GM19468 (cell line): ENCODE measurements around the gene NUBP1.
"Not testable (repeated sequence)": the region's sequence is repeated elsewhere in the genome, so short reads cannot be mapped to it uniquely, and the experiment has no call there.

Experiments
- ATAC-seq: cut with Tn5 transposase; IDR thresholded peaks from one replicate; pipeline ENCODE4 v1.9.1; 2021; ENCODE audit warnings: mild to moderate bottlenecking, moderate library complexity, moderate number of reproducible peaks; ENCODE audit not compliant: unreplicated experiment; ENCODE audit errors: extremely low read depth

NUBP1 gene

DNA sequence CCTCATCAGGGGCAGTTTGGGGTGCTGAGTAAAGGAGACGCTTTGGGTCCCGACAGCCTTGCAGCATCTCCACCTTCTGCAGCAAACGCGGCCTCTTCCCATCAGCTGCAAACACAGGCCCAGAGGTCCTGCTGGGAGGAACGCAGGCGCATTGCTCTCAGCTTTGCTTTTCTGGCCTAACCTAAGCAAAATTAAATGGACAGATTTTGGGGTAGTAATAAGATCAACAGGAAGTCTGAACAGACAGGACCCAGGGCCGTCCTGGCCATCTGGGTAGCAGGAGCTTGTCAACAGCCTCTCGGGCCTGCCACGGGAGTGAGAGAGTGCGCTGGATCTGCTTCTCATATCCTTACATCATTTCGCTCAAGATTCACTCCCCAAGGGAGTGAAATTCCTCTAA lies 7.2 kb downstream of the NUBP1 start:
- ATAC-seq = no peak

DNA sequence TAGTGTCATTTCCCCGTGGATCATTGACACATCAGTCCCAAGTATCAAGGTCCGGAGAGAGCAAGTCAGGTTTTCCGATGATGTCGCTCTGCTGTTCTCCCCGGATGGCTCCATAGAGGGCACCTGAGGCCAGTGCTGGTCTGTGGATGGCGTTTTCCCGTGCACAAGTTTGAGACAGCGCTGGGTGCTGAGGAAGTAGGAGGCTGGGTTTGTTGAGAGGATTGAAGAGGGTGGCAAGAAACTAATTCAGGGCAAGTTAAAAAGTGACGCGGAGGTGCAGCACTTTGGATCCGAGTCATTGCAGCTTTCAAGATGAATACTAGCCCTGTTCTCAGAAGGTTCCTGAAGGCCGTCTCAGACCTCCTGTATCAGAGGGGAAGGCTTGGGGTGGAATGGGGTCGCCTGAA lies 7.7 kb downstream of the NUBP1 start:
- ATAC-seq = peak; percentile 14

DNA sequence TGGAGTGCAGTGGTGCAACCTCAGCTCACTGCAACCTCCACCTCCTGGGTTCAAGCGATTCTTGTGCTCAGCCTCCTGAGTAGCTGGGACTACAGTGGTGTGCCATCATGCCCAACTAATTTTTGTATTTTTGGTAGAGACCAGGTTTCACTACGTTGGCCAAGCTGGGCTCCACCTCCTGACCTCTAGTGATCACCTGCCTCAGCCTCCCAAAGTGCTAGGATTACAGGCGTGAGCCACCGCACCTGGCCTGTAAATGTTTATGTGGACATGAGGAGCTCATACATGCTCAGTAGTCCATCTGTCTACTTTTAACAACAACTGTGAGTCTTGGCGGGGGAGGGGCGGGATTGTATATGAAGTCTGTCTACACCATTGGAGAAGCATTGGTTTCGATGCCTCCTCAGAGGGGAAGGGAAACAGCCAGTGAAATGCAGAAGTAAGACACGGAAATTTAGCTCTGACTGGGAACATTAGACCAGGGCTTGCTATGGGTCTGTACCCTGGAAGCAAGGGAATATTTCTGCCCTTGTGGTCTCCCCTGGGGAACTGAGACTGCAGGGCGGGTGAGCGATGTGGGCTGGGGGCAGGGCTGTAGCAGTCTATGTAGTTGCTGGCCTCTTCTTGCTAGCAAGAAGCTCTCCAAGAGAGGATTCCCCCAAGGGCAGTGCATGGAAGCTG lies 9.3 kb downstream of the NUBP1 start:
- peak; percentile 45 for ATAC-seq

DNA sequence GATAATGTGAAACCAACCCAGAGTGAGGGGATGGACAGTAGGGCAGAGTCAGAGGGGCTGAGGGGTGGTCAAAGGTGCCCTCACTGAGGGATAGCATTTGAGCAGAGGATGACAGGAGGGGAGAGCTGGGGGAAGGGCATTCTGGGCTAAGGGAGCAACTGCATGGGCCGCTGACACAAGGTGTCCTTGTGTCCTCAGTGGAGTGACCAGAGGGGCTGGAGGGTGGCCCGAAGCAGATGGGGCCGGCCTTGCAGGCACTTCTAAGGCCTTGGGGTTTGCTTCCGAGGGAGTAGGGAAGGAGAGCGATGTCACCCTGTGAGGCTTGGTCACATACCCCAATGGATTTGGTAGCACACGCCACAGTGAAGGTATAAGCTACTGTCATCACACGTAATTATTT lies 10.0 kb downstream of the NUBP1 start:
- ATAC-seq = no peak

DNA sequence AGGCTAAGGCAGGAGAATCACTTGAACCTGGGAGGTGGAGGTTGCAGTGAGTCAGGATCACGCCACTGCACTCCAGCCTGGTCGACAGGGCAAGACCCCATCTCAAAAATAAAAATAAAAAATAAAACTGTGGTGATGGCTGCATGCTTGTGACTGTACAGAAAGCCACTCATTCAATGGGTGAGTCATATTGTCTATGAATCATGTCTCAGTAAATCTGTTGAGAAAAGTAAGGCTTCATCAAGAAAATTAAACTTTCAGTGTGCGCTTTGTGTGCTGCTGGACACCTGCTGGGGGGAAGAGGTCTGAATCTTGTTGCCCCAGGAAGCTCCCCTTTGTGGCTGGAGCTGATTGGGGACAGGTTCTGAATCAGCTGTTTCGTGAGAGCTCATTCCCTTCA lies 11.3 kb downstream of the NUBP1 start:
- no peak for ATAC-seq

DNA sequence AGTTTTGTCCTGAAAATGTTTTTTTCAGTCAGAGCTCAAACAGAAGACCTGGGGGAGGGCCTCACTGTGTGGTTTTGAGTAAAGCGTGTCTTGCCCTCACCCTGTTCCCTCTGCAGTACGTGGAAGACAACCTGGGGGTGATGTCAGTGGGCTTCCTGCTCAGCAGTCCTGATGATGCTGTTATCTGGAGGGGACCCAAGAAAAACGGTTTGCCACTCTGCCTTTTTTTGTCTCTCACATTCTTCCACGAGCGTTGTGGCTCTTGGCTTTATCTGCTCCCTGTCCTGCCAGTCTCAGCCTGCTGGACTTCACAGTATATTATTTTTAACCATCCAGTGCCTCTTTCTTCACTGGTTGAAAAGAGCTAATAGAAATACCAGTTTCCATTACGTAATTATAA lies 12.9 kb downstream of the NUBP1 start:
- no peak for ATAC-seq

DNA sequence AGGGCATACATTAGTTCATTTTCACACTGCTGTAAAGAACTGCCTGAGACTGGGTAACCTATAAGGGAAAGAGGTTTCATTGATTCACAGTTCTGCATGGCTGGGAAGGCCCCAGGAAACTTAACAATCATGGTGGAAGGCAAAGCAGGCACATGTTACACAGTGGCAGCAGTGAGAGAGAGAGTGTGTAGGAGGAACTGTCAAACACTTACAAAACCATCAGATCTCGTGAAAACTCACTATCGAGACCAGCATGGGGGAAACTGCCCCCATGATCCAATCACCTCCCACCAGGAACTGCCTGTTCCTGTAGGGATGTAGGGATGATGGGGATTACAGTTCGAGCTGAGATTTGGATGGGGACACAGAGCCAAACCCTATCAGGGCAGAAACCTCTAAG lies 17.2 kb downstream of the NUBP1 start:
- ATAC-seq = no peak

DNA sequence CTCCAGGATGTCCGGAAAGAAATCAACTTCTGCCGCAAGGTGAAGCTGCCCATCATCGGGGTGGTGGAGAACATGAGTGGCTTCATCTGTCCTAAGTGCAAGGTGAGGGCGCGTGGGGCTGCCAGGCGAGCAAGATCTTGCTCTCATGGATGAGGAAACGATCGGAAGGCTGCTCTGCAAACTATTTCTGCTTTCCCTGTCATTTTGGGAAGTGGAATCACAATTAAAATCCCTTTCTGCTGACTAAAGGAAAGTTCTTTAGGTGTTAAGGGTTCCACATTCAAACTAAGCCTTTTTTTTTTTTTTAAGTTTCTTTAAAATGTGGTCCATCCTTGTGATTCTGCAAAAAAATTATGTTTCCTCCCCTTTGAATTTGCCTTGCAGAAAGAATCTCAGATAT lies 17.7 kb downstream of the NUBP1 start:
- ATAC-seq = no peak

DNA sequence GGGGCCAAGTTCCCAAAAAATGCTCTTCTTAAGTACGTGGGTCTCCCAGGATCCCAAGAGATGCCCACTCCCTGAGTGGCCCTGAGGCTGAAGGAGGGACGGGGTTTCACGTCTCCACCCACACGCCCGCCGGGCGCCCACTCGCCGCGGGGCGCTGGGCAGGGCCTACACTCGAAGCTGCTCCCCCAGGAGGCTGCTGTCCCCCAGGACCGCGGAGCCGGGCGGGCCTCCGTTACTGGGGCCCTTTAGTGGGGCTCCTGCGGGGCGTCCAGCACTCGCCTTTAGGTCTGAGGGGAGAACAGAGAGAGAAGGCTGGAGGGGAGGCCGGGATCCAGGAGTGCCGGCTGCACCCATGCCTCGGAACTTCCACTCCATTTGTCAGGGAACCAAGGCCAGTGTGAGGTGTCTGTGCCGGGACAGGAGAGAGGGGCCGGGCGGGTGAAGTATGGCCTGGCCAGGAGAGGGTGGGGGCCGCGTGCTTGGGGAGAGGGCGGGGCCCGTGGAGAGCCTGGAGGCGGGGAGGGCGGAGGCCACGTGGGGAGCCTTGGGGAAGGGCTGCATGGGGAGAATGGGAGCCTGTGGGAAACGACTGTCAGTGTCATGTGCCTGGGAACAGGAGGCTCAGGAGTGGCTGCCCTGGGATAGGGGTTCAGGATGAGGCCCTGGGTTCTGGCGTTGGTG lies 18.8 kb downstream of the NUBP1 start:
- ATAC-seq = no peak

DNA sequence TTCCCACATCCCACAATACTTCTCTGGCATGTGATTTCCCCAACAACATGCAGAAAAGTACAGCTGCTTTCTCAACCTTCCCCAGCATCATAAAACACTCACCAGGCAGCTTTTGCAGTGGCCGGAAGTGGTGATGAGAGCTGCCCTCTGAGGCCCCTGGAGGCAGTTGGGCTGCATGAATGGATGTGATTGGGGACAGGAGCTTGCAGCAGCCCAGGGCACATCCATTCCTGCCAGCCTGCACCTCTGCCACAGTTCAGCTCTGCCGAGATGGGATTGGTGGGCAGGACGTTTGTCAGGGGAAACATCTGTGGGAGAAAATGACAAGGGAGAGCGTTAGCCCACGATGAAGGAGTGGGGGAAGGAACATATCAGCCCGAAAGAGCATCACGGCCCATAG lies 19.8 kb downstream of the NUBP1 start:
- no peak for ATAC-seq

DNA sequence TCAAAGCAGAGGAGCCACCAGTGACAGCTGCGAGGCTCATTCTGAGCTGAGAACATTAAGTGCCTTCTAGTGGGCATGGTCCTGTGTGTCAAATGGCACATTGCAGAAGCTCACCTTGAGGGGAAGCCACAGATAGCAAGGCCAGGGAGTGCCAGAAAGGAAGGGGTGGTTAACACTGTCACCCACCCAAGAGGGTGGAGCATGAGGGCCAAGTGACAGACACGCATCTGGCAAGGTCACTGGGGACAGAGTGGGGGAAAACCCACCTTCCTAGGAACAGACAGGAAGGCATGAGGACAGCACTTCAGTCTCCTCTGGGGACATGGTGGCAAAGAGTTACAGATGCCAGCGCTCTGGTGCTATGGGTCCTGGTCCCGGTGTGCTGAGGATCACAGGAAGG lies 22.1 kb downstream of the NUBP1 start:
- ATAC-seq = no peak

DNA sequence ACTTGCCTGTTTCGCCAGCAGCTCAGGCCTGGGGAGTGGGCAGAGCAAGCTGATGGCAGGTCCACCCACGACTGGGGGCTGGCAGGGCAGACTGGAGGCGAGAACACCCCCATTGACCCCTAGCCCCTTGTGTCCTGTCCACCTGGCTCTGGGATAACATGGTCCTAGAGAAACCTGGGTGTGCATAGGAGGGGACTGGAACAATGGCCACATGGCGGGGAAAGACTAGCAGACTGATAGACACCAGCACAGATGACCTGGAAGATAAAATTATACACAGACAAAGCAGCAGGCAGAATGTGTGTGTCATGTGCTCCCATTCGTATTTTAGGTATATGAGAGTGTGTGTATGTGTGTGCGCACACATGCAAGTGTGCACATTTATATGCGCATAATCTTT lies 23.5 kb downstream of the NUBP1 start:
- no peak for ATAC-seq

DNA sequence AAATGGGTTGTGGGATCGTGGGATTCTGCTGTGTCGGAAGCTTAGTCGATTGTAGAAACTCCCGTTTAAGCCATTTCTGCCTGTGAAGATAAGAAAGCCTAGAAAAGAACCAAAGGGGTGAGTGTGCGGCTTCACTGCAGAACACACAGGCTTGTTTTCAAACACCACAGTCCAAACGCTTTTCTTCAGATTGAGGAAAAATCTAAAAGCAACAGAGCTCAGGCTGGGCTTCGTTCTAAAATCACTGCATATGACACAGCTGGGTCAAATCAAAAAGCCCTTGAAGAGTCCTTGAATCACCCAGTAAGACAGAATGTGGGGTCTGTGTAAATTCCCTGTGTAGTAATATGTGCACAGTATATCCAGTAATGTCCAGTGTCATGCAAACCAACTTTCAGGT lies 25.7 kb downstream of the NUBP1 start:
- no peak for ATAC-seq

DNA sequence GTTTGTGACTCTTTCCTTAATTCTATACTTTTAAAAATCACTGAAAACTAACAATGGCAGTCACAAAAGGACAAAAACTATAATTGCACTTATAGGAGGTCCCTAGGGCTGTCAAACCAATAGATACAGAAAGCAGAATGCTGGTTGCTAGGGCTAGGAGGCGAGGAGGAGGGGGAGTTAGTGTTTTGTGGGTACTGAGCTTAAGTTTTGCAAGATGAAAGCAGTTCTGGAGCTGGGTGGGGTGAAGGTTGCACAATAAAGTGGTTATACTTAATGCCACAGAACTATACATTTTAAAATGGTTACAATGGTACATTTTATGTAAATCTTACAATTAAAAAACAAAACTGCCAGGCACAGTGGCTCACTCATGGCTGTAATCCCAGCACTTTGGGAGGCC lies 27.3 kb downstream of the NUBP1 start:
- no peak for ATAC-seq

DNA sequence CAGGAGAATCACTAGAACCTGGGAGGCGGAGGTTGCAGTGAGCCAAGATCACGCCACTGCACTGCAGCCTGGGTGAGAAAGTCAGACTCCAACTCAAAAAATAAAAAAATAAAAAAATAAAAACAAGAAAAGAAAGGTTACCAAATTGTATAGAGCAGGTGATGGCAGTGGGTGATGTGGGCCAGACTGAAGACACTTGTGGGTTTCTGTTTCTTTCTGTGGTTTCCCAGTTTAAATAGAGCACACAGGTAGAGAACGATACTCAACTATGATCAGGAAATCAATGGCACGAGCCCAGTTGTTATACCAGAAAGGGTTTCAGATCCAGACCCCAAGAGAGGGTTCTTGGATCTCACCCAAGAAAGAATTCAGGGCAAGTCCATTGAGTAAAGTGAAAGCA lies 32.6 kb downstream of the NUBP1 start:
- ATAC-seq = peak; percentile 81

DNA sequence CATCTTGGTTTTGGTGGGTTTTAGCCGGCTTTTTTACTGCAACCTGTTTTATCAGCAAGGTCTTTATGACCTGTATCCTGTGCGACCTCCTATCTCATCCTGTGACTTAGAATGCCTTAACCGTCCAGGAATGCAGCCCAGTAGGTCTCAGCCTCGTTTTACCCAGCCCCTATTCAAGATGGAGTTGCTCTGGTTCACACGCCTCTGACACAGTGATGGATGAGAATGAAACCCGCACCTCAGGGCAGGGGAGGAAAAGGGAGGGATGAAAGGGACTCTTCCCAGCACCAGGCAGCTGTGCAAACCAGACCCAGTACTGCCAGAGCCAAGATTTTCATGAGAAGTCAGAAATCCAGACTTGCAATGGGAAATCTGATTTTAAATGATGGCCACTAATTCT lies 33.3 kb downstream of the NUBP1 start:
- not testable (repeated sequence) for ATAC-seq

DNA sequence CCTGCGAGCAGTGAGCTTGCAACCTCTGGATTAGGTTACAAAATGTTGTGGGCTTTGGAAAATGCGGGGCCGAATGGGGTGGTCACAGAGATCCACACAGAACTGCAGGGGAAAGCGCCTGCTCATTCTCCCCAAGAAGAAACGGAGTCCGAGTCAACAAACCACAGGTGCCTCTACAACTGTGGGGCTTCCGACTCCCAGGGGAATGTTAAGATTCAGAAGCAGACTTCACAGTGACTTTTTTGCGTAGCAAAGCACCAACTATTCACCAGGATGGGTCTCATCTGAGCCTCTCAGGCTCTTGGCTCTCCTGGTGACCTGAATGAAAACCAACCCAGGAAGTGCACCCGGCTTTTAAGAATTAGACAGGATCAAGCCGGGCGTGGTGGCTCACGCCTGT lies 33.7 kb downstream of the NUBP1 start:
- no peak for ATAC-seq

DNA sequence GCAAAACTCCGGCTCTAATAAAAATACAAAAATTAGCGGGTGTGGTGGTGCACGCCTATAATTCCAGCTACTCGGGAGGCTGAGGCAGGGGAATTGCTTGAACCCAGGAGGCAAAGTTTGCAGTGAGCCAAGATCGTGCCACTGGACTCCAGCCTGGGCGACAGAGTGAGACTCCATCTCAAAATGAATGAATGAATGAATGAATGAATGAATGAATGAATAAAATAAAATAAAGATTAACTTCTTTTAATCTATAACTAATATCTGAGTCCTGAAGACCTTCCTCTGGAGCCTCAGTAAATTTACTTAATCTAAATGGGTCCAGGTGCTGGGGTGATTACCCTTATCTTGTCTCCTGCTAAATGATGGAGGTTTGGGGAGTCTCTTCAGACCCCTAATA lies 36.3 kb downstream of the NUBP1 start:
- not testable (repeated sequence) for ATAC-seq

DNA sequence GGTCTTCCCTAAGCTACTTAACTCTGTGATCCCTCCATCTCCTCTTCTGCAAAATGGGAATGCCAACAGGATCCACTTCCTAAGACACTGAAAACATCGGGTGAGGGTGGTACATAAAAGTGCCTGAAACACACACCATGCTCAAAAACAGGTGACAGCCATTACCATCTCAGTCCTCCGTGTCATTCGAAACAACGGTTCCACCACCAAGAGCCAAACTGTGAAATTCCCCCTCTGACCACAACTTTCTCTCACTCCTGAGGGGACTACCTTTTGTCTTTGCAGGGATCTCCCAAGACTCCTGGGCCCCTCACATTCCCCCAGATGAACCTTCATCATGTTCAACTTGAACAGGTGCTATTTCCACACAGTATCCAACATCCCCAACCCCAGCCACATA lies 37.0 kb downstream of the NUBP1 start:
- no peak for ATAC-seq

DNA sequence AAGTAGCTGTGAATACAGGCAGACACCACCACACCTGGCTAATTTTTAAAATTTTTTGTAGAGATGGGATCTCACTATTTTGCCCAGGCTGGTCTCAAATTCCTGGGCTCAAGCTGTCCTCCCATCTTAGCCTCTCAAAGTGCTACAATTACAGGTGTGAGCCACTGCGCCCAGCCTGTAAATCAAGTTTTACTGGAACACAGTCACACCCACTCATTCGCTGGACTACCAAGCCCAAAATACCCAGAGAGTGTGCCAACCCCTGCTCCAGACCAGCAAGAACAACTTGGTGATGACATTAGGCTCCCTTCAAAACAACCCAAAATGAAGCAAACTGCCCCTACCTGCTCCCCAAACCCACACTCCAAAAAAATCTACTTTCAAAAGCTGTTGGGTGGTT lies 39.0 kb downstream of the NUBP1 start:
- ATAC-seq = no peak

DNA sequence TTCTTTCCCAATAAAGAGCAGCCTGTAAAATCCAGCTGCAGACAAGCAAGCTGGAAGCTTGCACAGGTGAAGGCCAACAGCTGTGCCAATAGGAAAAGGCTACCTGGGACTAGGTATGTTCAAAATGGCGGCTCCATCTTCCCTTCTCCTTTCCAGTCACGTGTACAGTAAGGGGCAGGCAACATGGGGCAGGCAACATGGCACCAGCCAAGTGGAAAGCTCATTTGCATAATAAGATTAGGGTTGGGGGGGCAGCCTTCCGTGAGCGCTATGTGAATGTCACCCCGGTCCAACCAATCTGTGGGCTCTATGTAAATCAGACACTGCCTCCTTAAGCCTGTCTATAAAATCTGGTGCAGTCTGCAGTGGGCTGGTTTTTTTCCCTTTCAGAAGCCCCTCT lies 43.7 kb downstream of the NUBP1 start:
- no peak for ATAC-seq

DNA sequence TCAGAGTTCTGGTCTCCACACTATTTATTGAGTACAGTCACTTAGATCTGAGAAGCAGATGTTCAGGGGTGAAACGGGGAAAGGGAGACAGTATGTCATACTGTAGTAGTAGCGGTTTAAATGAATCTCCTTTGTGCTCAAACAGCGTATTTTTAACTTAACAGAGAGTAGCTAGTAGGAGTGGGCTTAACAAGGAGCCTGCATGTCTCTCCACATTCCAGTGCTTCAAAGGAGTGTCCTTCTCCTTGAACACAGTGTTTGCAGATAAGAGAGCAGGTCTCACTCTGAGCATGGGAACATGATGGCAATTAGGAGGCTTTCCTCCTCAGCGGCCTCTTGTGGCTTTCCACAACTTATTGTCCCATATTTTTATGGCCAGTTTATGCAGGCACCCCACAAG lies 45.0 kb downstream of the NUBP1 start:
- not testable (repeated sequence) for ATAC-seq
